AG04450 (cell line): Measurements from ENCODE around the gene VSTM4. TPM values are rescaled to one million over a fixed set of nuclear protein-coding genes. Genes with fewer than 3 reads are reported as not detected.

Source experiments
- CTCF ChIA-PET: fragments of 300-600, 350-600 bp; formaldehyde crosslinking; extraction: SDS; loops from one replicate; lab custom pipeline; 2022; ENCODE audit warnings: antibody characterized with exemption, inconsistent platforms; lab: Charles Lee
- POLR2A ChIA-PET: fragments of 350-600 bp; formaldehyde crosslinking; extraction: SDS; loops from one replicate; lab custom pipeline; 2021; ENCODE audit warnings: antibody characterized with exemption, inconsistent platforms; lab: Yijun Ruan, JAX
- DNase-seq: peaks from one replicate; pipeline ENCODE4 v3.0.0-alpha.2; 2011; ENCODE audit warnings: low read depth, low spot score
- H3K27ac ChIP-seq: one replicate; pipeline ENCODE4 v1.5.1; 2012; ENCODE audit warnings: low read depth, low read length, control low read depth
- H3K27me3 ChIP-seq: one replicate; pipeline ENCODE4 v1.6.0; 2012; ENCODE audit warnings: low read length; ENCODE audit not compliant: control insufficient read depth, insufficient read depth
- H3K4me3 ChIP-seq: 2 replicates; pipeline ENCODE4 v1.5.1; 2011; ENCODE audit warnings: mild to moderate bottlenecking, low read depth, low read length, control low read depth
- H3K9me3 ChIP-seq: 2 replicates; pipeline ENCODE4 v1.5.1; 2012; ENCODE audit warnings: low read length; ENCODE audit not compliant: control insufficient read depth, insufficient read depth
- polyA plus RNA-seq: library from polyadenylated mRNA; depleted of rRNA; stranded (reverse); fragments of >200 nt; gene quantifications from 2 replicates; pipeline ENCODE4 v1.2.3, GENCODE V29; 2011
- TF ChIP-seq, protein P1 (sequence below): IDR thresholded peaks from 2 replicates; pipeline ENCODE4 v1.5.1; 2011; ENCODE audit warnings: low read depth, low read length, control low read depth, inconsistent platforms

Gene VSTM4
- polyA plus RNA-seq, 1 experiment = 3.6 TPM

DNA sequence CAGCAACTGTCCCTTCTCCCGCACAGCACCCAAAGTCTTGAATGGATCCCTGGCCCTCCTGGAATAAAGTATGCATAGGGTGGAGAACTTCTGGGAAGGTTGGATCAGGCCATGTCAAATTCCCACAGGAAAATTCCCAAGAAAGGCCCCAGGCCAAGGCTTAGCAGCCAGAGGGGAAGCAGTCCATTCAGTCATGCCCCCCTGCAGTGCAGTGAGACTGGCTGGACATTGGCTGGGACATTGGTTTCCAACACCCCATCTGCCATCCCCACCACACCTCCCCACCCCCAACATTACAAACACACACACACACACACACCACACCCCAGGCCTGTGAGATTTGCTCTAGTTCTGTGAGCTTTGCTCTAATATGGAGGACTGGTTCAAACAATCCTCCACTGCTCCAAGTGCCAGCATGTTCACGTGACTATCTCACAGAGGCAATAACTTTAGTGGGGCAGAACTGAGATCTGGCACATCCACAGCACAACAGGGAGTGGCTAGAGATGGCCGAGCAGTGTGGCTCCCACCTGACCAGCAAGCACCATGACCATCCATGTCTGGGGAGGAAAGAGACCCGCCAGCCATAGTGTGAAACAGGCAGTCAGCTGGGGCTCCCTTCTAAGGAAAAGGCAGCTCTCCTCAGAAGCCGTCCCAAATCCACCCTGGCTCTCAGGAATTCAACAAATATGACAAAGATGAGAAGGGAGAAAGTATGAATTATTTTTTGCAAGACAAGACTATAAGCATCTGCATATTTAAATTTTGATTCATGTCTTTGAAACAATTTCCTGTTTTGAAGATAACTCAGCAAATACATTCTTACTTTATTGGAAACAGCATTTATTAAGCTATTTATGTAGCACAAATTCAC lies 25.2 kb upstream of the VSTM4 start:
- POLR2A ChIA-PET = interaction anchor here (1.5 to 1.9 kb wide), 2 partner anchors 30 to 37 kb away, joined by 4 to 6 read pairs; no protein-coding TSS in a partner anchor
- TF ChIP-seq, protein P1, sequence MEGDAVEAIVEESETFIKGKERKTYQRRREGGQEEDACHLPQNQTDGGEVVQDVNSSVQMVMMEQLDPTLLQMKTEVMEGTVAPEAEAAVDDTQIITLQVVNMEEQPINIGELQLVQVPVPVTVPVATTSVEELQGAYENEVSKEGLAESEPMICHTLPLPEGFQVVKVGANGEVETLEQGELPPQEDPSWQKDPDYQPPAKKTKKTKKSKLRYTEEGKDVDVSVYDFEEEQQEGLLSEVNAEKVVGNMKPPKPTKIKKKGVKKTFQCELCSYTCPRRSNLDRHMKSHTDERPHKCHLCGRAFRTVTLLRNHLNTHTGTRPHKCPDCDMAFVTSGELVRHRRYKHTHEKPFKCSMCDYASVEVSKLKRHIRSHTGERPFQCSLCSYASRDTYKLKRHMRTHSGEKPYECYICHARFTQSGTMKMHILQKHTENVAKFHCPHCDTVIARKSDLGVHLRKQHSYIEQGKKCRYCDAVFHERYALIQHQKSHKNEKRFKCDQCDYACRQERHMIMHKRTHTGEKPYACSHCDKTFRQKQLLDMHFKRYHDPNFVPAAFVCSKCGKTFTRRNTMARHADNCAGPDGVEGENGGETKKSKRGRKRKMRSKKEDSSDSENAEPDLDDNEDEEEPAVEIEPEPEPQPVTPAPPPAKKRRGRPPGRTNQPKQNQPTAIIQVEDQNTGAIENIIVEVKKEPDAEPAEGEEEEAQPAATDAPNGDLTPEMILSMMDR = no peak
- CTCF ChIA-PET = interaction anchor here (0.5 to 1.4 kb wide), 3 partner anchors 12 to 485 kb away, joined by 3 to 6 read pairs (median 3); no protein-coding TSS in a partner anchor
- no peaks in the 10 kb centered on the region for H3K9me3 ChIP-seq
- no peaks in the 10 kb centered on the region for H3K27me3 ChIP-seq
- no peak for DNase-seq
- H3K4me3 ChIP-seq = no peak overlapping the region
- peak overlapping the region; percentile 96 for H3K27ac ChIP-seq

DNA sequence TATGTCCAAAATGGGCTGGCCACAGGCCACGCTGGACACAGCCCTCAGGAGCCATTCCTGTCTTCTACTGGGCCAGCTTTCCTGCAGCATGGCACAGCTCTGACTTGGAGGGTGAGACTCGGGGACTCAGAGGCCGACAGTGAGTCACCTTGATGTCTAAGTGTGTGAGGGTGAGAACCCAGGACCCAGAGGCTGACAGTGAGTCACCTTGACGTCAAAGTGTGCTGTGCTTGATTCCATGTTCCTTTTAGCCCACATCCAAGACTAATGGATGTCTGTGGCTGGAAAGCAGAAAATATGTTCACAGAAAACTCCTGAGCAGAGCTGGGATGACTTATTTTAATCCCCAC lies 24.5 kb upstream of the VSTM4 start:
- Histone ChIP-seq H3K9me3 (no peaks in the 10 kb centered on the region), H3K27ac (peak overlapping the region; percentile 96), H3K27me3 (no peaks in the 10 kb centered on the region), H3K4me3 (no peak overlapping the region; the same call in 1 of the 2 replicates)
- CTCF ChIA-PET = interaction anchor here (0.5 to 2.0 kb wide), 3 partner anchors 13 to 484 kb away, joined by 3 to 9 read pairs (median 6); no protein-coding TSS in a partner anchor
- TF ChIP-seq, protein P1 = no peak
- peak; percentile 79 for DNase-seq
- POLR2A ChIA-PET = interaction anchor here (1.5 to 1.9 kb wide), 2 partner anchors 30 to 38 kb away, joined by 4 to 6 read pairs; no protein-coding TSS in a partner anchor

DNA sequence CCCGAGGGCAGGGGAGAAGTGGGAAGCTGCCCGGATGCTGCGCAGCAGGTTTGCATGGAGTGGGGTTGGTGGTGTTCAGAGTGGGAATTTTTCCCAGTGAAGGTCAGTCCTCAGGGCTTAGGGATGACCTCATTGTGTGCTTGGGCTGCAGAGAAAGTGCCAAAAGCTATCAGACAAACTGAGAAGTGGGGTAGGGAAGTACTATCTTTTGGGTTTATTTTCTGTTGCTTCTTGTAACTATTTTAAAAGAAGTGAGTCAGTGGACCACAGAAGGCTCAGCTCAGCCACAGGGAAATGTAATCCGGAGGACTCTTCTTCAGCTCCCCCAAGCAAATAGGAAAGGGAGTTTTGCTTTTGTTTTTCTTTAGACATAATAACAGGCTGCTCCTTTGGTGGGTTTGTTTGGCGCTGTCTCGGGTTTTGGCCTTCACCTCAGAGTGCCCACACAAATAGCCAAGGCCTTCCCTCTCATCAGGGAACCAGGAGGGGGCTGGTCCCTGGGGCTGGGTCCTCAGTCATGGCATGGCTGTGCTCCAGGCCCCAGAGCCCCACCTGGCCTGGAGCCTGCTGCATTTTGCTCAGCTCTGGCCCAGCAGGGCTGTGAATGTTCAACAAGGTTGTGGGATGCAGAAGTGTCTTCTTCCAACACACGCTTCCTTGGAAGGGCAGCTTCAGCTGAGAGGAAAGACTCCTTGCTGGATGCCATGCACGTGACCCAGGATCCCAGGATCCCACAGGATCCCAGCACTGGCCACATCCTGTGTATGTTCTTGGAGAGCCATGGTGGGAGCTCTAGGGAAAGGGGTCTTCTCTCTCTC lies 23.9 kb upstream of the VSTM4 start:
- Histone ChIP-seq H3K9me3 (no peaks in the 10 kb centered on the region), H3K27ac (peak overlapping the region; percentile 96), H3K27me3 (no peaks in the 10 kb centered on the region), H3K4me3 (no peak overlapping the region; the same call in 1 of the 2 replicates)
- POLR2A ChIA-PET = interaction anchor here (1.5 to 1.9 kb wide), 2 partner anchors 29 to 38 kb away, joined by 4 to 6 read pairs; no protein-coding TSS in a partner anchor
- TF ChIP-seq, protein P1 = no peak
- DNase-seq = peak; percentile 58
- CTCF ChIA-PET = interaction anchor here (0.7 to 2.0 kb wide), 2 partner anchors 23 to 483 kb away, joined by 3 to 9 read pairs; no protein-coding TSS in a partner anchor

DNA sequence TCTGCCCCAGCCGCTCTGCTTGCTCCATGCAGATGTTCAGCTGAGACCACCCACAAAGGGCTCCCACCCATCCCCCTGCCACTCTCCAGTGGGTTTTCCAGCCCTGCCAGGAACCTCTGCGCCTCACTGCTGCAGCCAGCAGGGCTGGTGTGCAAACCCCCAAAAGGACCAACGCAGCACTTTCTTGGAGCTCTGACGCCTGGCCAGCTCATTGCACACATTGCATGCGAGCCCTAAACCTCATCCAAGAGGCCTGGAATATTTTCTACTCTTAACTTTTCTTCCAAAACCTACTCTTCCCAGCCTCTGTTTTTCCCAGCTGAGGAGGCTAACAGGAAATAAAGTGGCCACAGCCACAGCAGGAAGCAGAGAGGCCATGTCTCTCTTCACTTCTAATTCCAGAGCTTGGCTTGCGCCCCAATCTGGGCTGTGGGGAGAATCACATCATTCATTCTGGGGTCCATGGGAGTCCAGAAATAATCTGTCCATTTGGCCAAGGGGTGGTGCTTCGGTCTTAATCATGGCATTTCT lies 23.1 kb upstream of the VSTM4 start:
- no peaks in the 10 kb centered on the region for H3K27me3 ChIP-seq
- ChIA-PET CTCF (interaction anchor here (2.0 kb wide), 1 partner anchor 23 kb away, joined by 9 read pairs; no protein-coding TSS in a partner anchor), POLR2A (interaction anchor here (1.9 kb wide), 1 partner anchor 39 kb away, joined by 6 read pairs; no protein-coding TSS in a partner anchor)
- TF ChIP-seq, protein P1 = 0 out of 2 replicates have a peak, but pooled peaks have one; percentile 2
- H3K27ac ChIP-seq = peak overlapping the region; percentile 96
- no peak for DNase-seq
- H3K4me3 ChIP-seq = no peak overlapping the region
- H3K9me3 ChIP-seq = no peaks in the 10 kb centered on the region
